GM10248 (cell line): ENCODE results near the gene COL23A1.

Experiments used
- CTCF ChIA-PET: fragments of 300-600 bp; sonication (Branson Sonifier 250); formaldehyde crosslinking; extraction: SDS; loops from one replicate; lab custom pipeline; 2021; ENCODE audit warnings: antibody characterized with exemption; lab: Yijun Ruan, JAX
- POLR2A ChIA-PET: fragments of 350-650 bp; sonication (Branson Sonifier 250); formaldehyde crosslinking; extraction: SDS; loops from one replicate; lab custom pipeline; 2020; ENCODE audit warnings: antibody characterized with exemption; lab: Yijun Ruan, JAX
- DNase-seq: peaks from one replicate; pipeline ENCODE4 v3.0.0; 2012; ENCODE audit errors: extremely low spot score
- CTCF ChIP-seq: IDR thresholded peaks from 2 replicates; pipeline ENCODE4 v1.5.1; 2012; ENCODE audit warnings: mild to moderate bottlenecking, low read depth; ENCODE audit errors: extremely low read depth, missing control alignments, control extremely low read depth

The COL23A1 gene

DNA sequence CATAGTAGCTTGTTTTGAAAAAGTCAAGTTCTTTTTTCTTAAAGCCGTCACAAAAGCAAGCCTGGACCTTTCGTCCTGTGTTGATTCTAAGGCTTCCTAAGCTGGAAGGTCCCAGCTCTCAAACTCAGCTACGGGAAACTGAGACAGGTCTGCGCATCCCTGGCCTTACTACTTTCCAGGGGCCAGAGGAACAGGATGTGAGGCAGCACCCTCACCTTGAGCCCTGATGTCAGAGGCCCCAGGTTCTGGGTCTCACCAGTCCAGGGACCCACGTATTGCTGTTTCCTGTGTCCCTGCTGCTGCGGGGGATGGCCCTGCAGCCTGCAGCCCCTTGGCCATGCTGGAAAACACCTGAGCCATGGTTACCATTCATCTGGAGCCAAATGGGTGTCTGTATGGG, 123.9 kb downstream of the COL23A1 start:
- DNase-seq: no peak
- ChIA-PET POLR2A (no interaction called here), CTCF (no interaction called here)
- no peak for TF ChIP-seq CTCF

DNA sequence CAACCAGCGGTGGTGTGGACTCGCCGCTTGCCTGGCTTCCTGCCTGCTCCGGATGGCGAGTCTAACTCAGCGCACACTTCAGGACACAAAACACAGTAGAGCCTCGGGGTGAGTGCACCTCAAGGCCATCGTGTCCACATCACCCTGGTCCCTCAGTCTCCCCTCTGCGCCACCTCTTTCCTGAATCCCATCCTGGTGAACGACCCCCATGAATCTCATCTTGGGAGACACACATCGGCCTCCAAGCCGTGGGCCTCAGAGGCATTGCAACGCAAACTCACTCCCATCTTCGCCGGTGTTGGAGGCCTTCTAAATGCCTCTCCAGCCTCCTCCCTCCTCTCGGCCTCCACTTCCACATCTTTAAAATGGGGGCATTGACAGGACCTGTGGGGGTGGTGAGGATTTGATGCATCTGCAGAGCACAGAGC, 124.3 kb downstream of the COL23A1 start:
- ChIA-PET POLR2A (no interaction called here), CTCF (no interaction called here)
- DNase-seq: no peak
- TF ChIP-seq CTCF: no peak

GRCh38 chr5:178465228-178465860, 124.8 kb downstream of the COL23A1 start:
- ChIA-PET POLR2A (no interaction called here), CTCF (no interaction called here)
- no peak for DNase-seq
- TF ChIP-seq CTCF: no peak

GRCh38 chr5:178464431-178465048, 125.7 kb downstream of the COL23A1 start:
- no peak for TF ChIP-seq CTCF
- no peak for DNase-seq
- POLR2A ChIA-PET: no interaction called here
- CTCF ChIA-PET: no interaction called here

GRCh38 chr5:178463321-178464155, 126.7 kb downstream of the COL23A1 start:
- POLR2A ChIA-PET: no interaction called here
- CTCF ChIA-PET: no interaction called here

More at GRCh38 chr5:178463321-178464155, 126.7 kb downstream of the COL23A1 start:
- no peak for TF ChIP-seq CTCF
- DNase-seq: no peak
